Activated CD4-positive, alpha-beta T cell treated with anti-CD3 and anti-CD28 coated beads, Interleukin-2, Interleukin-4, amounts not matched to agents 100 ng/mL and 50 ng/mL, durations not matched to agents 16 hours and 8 hours (primary cell): ENCODE measurements around the gene JAG2.

Experiments used
- DNase-seq: peaks from one replicate; pipeline ENCODE4 v3.0.0-alpha.2; 2020; ENCODE audit warnings: low spot score

The JAG2 gene

GRCh38 chr14:105092171-105093037, 76.2 kb downstream of the JAG2 start:
- DNase-seq = no peak

GRCh38 chr14:105091517-105092170, 76.9 kb downstream of the JAG2 start:
- DNase-seq = no peak

- no peak for DNase-seq
Measured at GRCh38 chr14:105091054-105091516, 77.5 kb downstream of the JAG2 start.
